Smooth muscle cell of the brain vasculature (primary cell): ENCODE data around the gene CMIP.

Experiments
- DNase-seq: peaks from one replicate; pipeline ENCODE4 v3.0.0-alpha.2; 2012; ENCODE audit warnings: low read depth, low spot score

CMIP gene

DNA sequence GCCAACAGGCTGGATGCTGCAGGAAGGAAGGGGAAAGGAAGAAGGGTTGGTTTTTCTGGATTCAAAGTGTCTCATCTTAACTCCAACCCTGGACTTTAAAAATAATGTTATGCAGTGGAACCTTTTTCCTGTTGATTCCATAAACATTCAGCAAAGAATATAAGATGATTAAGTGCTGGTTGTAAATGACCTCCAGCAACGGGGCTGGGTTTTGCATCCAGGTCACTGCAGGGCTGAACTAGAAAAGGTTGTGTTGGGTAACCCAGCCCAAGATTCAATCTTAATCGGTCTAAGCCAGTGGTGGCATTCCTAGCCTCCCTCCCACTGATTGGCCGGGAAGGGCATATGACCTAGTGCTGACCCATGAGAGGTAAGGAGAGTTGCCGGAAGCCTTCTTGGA, 300.3 kb downstream of the CMIP start:
- no peak for DNase-seq

DNA sequence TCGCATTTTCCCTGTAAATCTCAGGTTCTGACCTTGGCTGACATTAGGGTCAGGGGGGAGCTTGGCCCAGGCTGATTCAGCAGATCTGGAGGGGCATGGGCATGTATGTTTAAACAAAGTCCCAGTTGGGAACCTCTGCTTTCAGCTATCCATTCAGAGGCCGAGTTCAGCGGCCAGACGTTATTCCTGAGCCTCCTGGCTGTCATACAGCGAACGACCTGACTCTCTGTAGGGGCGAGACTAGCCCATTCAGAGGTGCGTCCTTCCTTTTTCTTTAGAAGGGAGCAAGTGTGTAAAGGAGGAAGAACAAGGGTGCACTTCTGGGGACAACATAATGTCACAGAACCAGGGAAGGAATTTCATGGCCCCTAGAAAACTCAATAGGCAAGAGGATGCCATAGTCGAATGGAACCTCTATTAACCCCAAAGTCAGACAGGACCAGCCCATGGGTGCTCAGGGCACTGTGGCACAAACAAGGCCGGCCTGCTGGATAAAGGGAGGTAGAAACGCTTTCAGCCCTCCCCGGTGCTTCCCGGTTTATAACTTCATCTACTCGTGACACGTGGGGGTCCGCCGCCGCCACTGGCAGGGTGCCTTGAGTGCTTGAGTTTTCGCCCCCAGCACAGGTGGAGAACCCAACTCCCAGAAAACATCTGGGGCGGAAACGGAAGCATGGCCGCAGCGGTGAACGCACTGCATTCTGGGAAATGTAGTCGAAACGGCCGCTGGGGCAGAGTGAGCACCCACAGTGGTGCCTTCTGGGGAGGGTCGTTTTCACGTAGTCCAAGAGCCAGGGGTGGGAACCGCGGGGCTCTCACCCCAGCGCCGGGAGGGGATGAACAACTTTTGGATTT, 301.3 kb downstream of the CMIP start:
- no peak for DNase-seq

DNA sequence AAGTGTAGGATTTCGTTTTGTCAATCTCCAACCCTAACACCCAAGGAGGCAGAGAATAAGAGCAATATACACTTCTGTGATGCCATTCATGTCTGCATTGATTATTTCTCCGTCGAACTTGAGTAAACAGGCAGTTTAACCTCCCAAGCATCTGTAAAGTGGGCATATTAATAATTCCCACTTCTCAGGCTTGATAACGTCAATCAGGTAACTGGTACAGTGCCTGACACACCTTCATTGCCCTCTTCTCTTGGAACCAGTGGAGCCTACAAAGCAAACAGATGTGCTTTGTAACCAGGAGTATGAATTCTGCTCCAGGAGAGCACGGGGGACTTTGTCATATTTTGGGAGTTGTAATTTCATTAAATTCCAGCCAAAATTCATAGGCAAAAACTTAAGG, 302.0 kb downstream of the CMIP start:
- DNase-seq, result no peak

DNA sequence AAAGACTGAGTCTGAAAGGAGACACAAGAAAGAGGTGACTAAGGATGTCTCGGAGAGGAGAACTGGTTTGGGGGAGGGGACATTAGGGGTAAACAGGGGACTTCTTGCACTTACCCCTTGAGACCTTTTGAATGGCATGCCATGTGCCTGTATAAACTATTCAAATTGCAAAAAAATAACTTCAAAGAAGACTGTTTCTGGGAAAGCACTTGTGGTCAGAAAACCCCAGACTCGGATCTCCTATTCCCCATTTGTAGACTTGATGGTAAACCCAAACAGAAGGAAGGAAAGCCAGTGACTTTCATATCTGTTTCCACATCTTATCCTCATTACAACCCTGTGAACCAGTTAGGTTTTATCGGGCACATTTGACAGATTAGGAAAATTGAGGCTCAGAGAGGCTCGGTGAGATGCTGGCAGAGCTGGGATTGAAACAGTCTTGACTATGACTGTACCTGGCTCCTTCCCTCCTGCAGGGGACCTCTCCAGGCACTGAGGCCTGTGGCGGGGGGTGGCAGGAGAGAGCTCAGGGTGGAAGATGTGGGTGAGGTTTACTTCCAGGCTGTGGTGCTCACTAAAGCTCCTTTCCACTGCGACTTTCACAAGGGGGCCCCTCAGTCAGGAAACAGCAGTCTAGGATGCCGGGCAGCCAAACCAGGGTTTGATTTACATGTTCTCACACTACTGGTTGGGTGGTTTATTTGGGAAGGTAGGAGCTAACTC, 304.0 kb downstream of the CMIP start:
- no peak for DNase-seq

GRCh38 chr16:81752225-81752875, 307.7 kb downstream of the CMIP start:
- no peak for DNase-seq

- no peak for DNase-seq
Measured at GRCh38 chr16:81752876-81753227, 308.2 kb downstream of the CMIP start.

DNA sequence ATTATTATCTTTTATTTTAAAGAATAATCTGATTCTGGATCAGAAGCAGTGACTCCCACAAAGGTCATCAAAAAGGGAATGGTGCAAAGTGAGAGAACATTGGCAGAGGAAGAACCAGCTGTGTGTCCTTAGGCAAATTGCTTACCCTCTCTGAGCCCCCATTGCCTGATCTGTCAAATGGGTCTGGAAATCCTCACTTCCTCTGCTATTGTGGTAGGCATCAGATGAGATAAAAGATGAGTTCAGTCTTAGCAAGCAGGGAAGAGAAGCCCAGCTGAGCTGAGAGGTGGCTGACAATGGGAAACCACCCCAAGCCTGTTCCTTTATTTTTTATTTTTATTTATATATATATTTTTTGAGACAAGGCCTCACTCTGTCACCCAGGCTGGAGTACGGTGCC, 310.2 kb downstream of the CMIP start:
- no peak for DNase-seq

DNA sequence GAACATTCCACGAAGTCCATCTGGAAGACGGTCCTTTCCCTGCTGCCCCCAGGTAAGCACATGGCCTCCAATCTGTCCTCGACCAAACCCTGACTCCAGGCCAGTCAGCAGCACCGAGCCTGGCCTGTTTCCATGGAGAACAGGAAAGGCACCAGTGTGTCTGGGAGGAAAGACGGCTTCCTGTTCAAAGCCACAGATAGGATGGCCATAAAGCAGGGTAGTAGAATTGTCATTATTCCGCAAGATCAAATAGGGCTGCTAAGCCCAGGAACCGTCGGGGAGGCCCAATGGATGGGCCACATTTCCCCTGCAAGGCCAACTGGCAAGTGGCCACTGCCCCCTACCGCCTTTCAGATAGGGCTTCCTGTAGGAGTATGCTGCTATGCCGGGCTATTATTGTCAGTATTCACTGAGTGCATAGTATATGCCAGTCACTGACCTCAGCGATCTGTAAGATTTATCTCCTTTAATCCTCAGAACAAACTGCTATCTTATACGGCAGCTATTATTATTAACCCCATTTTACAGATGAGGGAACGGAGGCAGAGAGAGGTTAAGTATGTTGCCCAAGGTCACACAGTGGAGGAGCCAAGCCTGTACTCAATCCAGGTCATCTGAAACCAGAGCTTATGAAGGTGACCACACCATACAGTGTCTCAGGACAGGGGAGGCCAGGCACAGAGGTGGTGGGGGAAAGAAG, 311.5 kb downstream of the CMIP start:
- DNase-seq, result no peak

DNA sequence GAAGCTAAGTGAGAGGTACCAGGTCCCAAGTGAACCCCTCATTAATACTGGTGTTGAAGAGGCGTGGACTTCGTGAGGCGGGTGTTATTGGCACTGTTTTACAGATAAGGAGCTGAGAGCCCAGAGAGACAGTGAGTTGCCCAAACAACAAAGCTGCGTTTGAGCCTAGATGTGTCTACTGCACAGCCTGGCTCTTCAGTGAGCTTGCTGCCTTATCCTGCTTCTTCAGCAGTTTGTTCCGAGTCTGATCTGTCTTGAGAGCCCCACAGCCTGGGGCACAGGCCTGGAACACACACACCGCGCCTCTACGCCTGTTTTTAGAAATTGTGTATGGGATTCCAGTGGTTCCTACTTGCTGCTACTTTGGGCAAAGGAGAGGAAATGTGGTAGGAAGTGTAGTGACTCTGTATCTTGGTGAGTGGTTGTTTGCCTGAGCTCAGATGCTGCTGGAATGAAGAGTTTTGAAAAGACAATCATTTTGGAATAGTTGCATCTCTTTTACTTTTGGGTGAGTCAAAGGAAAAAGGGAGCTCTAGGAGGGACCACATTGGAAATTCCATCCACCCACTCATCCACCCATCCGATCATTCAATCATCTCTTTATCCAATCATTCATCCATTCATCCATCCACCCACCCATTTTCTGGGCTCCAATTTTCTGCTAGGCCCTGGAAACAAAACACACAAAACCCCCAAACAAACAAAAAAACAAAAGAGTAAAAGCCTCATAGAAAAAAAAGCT, 312.2 kb downstream of the CMIP start:
- no peak for DNase-seq

DNA sequence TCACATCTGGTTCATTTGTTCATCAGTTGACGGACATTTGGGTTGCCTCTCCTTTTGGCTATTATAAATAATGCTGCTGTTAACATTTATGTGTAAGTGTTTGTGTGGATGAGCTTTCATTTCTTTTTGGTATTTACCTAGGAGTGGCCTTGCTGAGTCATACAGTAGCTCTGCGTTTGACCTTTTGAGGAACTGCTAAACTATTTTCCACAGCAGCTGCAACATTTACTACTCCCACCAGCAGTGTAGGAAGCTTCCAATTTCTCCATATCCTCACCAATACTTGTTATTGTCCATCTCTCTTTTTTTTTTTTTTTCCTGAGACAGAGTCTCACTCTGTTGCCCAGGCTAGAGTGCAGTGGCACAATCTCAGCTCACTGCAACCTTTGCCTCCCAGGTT, 313.8 kb downstream of the CMIP start:
- DNase-seq, result no peak
